DMS153 (cell line): ENCODE measurements around the gene COLEC12.

ENCODE experiments used
- DNase-seq: peaks from one replicate; lab custom pipeline; 2025; lab: John Stamatoyannopoulos, UW

COLEC12 gene

DNA sequence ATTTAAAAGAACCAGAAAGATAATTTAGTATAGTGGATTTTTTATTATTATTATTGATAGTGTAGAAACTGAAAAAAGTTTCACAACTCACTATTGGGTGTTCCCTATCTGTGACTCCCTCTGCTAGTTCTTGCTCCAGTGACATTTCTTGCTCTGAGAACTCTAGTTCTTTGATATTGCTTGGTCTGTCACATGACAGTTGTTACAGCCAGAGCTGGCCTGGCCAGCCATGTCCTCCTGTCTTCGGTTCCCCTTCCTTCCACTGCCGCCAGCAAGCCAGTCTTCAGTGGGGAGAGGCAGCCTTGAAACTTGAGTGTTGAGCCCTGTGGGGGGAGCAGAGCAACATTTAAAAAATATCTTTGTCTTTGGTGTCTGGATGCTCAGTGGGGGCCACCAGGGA lies 225.0 kb downstream of the COLEC12 start:
- no peak for DNase-seq

- no peak for DNase-seq
These were observed 226.2 kb downstream of the COLEC12 start for GRCh38 chr18:274313-274712.

GRCh38 chr18:273525-273924 lies 227.0 kb downstream of the COLEC12 start:
- no peak for DNase-seq

DNA sequence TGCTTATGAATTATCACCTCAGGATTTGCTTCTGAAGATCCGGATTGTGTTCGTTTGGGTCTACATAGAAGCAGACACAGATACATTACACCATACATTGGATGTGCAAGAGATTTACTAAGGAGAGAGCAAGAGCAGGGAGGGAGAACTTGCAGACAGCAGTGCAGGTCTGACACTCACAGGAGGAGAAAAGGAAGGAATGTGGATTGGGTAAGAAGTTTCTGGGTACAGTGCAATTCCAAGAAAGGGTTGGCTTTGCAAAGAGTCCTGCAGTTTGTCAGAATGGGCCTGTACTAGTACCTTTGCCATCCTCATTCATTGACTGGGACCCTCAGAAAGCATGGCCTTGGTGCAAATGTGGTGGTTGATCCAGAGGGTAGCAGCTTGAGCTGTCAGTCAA lies 227.9 kb downstream of the COLEC12 start:
- DNase-seq: no peak

DNA sequence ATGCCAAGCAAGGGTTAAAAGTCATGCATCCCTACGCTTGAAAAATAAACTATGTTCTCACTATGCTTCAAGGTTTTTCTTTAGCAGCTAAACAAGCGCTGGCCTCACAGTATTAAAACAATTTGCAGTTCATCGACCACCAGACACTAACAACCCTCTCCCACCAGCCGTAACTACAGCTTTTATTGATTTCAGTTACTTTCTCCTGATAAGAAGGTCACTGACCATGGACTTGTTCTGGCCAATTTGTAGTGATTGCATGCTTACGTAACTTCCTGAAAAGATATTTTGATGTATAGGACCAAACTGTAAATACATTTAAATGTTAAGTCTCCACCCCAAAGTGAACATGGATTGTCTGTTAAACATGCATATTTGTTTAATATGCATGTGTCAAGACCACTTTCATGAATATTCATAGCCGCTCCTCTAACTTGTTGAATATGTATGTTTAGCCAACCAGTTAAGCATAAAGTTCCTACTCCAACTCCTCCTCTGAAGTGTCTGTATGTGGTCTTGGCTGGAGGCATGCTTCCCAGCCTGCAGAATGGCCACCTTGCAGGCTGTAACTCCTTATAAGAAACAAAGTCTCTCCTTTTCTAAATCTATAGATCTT lies 230.9 kb downstream of the COLEC12 start:
- DNase-seq: no peak

DNA sequence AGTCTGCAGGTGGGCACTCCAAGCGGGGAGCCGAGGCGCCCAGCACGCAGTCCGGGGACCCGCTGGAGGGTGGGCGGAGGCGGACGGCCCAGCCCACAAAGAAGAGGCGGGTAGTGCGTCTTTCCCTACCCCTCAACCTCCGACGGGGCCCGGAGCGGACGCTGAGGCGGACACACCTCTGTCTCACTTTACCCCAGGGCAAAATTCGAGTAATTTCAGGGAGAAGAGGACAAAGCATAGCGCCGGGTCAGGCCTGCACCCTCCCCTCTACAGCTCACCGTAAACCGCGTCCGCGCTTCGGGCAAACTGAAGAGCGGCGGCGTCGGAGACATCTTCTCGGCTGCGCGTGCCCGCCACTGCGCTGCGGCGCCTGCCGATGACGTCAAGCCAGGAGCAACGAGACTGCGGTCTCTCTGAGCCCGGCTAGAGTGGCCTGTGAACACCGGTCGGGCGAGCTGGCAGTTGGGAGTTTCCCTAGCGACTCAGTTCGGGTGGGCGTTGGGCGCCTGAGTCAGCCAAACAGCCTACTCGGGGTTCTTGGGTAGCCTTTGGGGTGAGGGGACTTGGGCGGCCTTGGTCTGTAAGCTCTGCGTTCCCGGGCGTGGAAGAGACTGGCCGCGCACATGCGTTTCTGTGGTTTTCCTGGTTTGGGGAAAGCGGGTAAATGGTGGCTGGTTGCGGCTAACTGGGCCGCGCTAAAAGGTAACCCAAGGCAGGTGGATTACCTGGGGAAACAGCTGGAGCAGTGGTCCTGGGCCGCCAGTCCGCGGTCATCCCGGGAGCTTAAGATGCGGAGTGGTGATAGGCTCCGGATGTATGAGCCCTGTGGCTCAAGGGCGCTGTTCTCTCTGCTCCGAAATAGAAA lies 232.6 kb downstream of the COLEC12 start, which contains the start of gene THOC1:
Gene THOC1, minus strand, starts transcription at position 360 of the 865 bp plus-strand sequence. Its CDS starts 28 bp downstream, at position 332.
- peak; percentile 38 for DNase-seq

DNA sequence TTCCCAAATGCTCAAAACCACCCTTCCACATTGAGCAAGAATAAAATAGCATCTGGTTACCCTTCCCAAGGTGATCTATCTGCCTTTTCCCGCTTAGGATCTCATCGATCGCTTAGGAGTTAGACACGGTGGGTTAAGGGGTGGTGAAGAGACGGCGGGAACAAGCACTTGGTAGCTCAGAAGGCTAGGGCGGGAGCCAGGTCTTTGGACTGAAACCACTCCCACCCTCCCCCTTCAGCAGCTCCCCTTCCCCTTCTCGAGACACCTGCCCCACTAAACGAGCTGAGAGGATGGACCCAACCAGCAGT lies 233.2 kb downstream of the COLEC12 start:
- DNase-seq: no peak
